Sigmoid colon (tissue), 4 donors: Measurements from ENCODE around the gene ECI2.

Source experiments
- POLR2A ChIP-seq, 2 donors: fragments of 450-650 bp; IDR thresholded peaks; one replicate each; pipeline ENCODE4 v1.6.1; 2016; ENCODE audit warnings: antibody characterized with exemption in 2 of 2, mild to moderate bottlenecking in 2 of 2, moderate library complexity in 2 of 2
- POLR2AphosphoS5 ChIP-seq, 4 donors: sonication (generic); formaldehyde crosslinking; IDR thresholded peaks; one replicate each; pipeline ENCODE4 v1.6.1; 2017; ENCODE audit warnings: antibody characterized with exemption in 4 of 4
- TF ChIP-seq, protein P1 (sequence below), 4 experiments: fragments of 450-650 bp in 3 of 4; fragments of 200-600 bp in 1 of 4; IDR thresholded peaks; one replicate each; pipeline ENCODE4 v1.5.1; 2016 to 2019; ENCODE audit warnings: antibody characterized with exemption in 4 of 4, mild to moderate bottlenecking in 3 of 4, moderate library complexity in 2 of 4

DNA sequence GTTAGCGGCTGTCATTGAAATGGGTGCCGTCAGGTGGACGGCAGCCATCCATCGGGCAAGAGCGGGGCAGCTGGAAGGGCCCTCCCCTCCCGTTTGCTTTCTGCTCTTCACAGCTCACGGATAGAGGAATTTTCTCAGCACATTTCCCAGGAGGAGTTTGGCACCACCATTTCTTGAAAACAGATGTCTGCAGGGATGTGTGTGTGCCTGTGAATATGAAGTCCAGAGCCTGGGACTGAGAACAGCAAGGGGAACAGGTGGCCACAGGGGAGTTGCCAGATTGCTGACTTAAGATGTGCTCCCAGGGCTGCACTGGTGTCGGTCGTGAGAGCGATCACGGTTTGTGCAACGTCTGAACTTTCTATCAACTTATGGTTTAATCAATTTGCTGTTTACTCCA is 22.1 kb upstream of the ECI2 start:
- TF ChIP-seq, protein P1, sequence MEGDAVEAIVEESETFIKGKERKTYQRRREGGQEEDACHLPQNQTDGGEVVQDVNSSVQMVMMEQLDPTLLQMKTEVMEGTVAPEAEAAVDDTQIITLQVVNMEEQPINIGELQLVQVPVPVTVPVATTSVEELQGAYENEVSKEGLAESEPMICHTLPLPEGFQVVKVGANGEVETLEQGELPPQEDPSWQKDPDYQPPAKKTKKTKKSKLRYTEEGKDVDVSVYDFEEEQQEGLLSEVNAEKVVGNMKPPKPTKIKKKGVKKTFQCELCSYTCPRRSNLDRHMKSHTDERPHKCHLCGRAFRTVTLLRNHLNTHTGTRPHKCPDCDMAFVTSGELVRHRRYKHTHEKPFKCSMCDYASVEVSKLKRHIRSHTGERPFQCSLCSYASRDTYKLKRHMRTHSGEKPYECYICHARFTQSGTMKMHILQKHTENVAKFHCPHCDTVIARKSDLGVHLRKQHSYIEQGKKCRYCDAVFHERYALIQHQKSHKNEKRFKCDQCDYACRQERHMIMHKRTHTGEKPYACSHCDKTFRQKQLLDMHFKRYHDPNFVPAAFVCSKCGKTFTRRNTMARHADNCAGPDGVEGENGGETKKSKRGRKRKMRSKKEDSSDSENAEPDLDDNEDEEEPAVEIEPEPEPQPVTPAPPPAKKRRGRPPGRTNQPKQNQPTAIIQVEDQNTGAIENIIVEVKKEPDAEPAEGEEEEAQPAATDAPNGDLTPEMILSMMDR (IDR thresholded peaks at IDR 0.05) = no peak
- TF ChIP-seq POLR2A (IDR thresholded peaks at IDR 0.05) = no peak
- no peak for TF ChIP-seq POLR2AphosphoS5 (IDR thresholded peaks at IDR 0.05)
